ENCODE measurements around the gene FAM124B.

FAM124B gene

DNA sequence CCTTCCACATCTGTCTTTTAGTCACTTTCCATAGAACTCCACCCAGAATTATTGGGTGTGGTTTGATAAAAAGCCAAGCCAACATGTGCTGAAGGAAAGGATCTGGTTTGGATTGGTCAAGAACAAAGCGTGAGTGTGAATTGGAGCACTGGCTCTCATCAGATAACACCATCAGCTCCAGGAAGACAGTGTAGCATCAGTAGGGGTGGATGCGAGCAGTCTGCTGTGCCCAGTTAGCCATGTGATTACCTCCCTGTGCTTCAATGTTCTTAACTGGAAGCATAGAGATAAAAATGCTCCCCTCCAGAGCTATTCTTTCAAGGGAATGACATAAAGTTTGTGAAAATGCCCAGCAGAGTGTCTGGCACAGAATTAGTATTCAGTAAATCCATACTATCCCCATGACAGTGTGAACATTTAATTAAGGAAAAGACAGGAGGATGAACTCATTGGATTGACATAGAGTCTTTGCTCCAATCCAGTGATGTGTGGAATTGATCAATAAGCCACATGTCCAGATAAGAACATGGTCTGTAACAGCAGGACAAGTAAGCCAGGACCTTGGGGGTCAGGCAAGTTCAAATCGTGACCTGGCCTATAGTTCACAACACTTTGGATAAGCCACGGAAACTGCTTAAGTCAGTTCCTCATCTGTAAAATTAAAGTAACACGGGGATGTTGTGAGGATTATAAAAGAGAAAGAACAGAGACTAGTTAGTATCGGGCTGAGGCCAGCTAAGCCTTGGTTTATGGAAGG lies 68.0 kb downstream of the FAM124B start:
- no peak for DNase-seq

DNA sequence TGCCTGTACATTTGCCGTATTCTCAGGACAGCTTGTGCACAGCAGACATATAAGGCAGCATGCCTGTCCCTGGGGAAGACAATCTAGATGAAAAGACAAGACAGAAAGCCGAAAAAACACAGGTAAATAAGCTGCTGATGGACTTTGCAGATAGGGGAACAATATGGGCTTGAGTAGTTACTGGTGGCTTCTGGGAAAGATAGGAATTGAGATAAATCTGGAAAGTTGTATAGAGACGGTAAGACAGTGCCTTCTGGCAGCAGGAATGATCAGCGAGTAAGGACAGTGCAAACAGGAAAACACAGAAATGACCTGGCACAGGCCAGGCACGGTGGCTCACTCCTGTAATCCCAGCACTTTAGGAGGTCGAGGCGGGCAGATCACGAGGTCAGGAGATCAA lies 70.2 kb downstream of the FAM124B start:
- DNase-seq = no peak

DNA sequence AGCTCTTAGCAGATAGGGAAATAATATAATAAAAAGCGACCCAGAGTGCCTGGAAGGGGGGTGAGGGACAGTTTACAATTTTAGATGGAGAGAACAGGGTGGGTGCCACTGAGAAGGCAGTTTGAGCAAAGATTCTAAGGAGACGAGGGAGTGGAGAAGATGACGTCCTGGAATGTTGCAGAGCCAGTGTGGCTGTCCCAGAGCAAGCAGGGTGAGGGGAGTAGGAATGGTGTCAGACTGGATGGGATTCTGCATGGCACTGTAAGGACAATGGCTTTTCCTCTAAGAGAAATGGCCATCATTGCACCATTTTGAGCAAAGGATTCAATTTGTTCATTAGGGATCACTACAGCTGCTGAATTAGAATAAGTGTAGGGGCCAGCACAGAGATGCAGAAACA lies 73.1 kb downstream of the FAM124B start:
- DNase-seq = no peak

Data from GOT3 (cell line).